HepG2 (cell line): ENCODE results near the gene YLPM1. TPM values are rescaled to one million over a fixed set of nuclear protein-coding genes. Genes with fewer than 3 reads are reported as not detected.

ENCODE experiments used
- ARID4A ChIP-seq: sonication (generic); formaldehyde crosslinking; IDR thresholded peaks from 2 replicates; pipeline ENCODE4 v1.5.0; 2020; ENCODE audit warnings: mild to moderate bottlenecking, missing genetic modification reagents, borderline replicate concordance
- CCDC6 ChIP-seq: sonication (generic); formaldehyde crosslinking; IDR thresholded peaks from 2 replicates; pipeline ENCODE4 v1.8.1; 2022; ENCODE audit warnings: mild to moderate bottlenecking, missing genetic modification reagents, moderate library complexity
- DDIT3 ChIP-seq: sonication (generic); formaldehyde crosslinking; IDR thresholded peaks from 2 replicates; pipeline ENCODE4 v1.4.0; 2020; ENCODE audit warnings: mild to moderate bottlenecking, missing genetic modification reagents
- IKZF5 ChIP-seq: IDR thresholded peaks from 2 replicates; pipeline ENCODE4 v1.6.1; 2018; ENCODE audit warnings: missing genetic modification reagents, mild to moderate bottlenecking, missing compliant biosample characterization
- IRX3 ChIP-seq: sonication (generic); formaldehyde crosslinking; IDR thresholded peaks from 2 replicates; pipeline ENCODE4 v1.8.1; 2023; ENCODE audit warnings: mild to moderate bottlenecking, low read depth, missing genetic modification reagents, borderline replicate concordance
- PLRG1 ChIP-seq: fragments of 450-650 bp; conservative IDR thresholded peaks from 2 replicates; pipeline ENCODE4 v1.6.1; 2016
- PREB ChIP-seq: sonication (generic); formaldehyde crosslinking; IDR thresholded peaks from 2 replicates; pipeline ENCODE4 v1.4.0; 2020; ENCODE audit warnings: missing genetic modification reagents
- RBM39 ChIP-seq: fragments of 200-400 bp; formaldehyde crosslinking; IDR thresholded peaks from one replicate; pipeline ENCODE4 v1.6.1; 2018; ENCODE audit warnings: antibody characterized with exemption, mild to moderate bottlenecking, low read depth, low read length; ENCODE audit not compliant: poor library complexity, severe bottlenecking
- SATB2 ChIP-seq: sonication (generic); formaldehyde crosslinking; IDR thresholded peaks from 2 replicates; pipeline ENCODE4 v1.5.0; 2020; ENCODE audit warnings: missing genetic modification reagents
- TARDBP ChIP-seq: sonication (generic); formaldehyde crosslinking; IDR thresholded peaks from 2 replicates; pipeline ENCODE4 v1.8.0; 2022; ENCODE audit warnings: mild to moderate bottlenecking, missing genetic modification reagents
- TEF ChIP-seq: sonication (generic); formaldehyde crosslinking; IDR thresholded peaks from 2 replicates; pipeline ENCODE4 v1.5.0; 2020; ENCODE audit warnings: missing genetic modification reagents
- YY1 ChIP-seq: IDR thresholded peaks from 2 replicates; pipeline ENCODE4 v1.6.1; 2011; ENCODE audit warnings: low read length, low read depth, moderate library complexity, mild to moderate bottlenecking; ENCODE audit not compliant: insufficient read depth, insufficient replicate concordance
- ZBTB4 ChIP-seq: sonication (generic); formaldehyde crosslinking; IDR thresholded peaks from 2 replicates; pipeline ENCODE4 v1.4.0; 2020; ENCODE audit warnings: missing genetic modification reagents, mild to moderate bottlenecking, borderline replicate concordance
- ZKSCAN8 ChIP-seq: IDR thresholded peaks from 2 replicates; pipeline ENCODE4 v1.6.1; 2016; ENCODE audit warnings: borderline replicate concordance, missing genetic modification reagents, missing compliant biosample characterization
- ZNF101 ChIP-seq: sonication (generic); formaldehyde crosslinking; IDR thresholded peaks from 2 replicates; pipeline ENCODE4 v1.4.0; 2020; ENCODE audit warnings: mild to moderate bottlenecking, low read depth, missing genetic modification reagents, borderline replicate concordance
- ZNF841 ChIP-seq: sonication (generic); formaldehyde crosslinking; IDR thresholded peaks from 2 replicates; pipeline ENCODE4 v1.8.1; 2023; ENCODE audit warnings: missing genetic modification reagents, borderline replicate concordance
- ZSCAN30 ChIP-seq: sonication (generic); formaldehyde crosslinking; IDR thresholded peaks from 2 replicates; pipeline ENCODE4 v1.5.0; 2020; ENCODE audit warnings: mild to moderate bottlenecking, missing genetic modification reagents
- polyA plus RNA-seq, 8 experiments: library from polyadenylated mRNA; depleted of rRNA in 3 of 8; stranded (reverse) in 7 of 8; unstranded in 1 of 8; fragments of >200 nt; fragmentation: Illumina TruSeq in 4 of 8; extraction: Trizol in 4 of 8; gene quantifications; 2 replicates each; pipeline versions ENCODE4 v1.2.1 to v1.2.3, GENCODE V29; 2011 to 2016; ENCODE audit warnings: low read depth in 4 of 8, missing spikeins in 1 of 8, mixed read lengths in 1 of 8; ENCODE audit not compliant: insufficient read depth in 1 of 8
- total RNA-seq, 5 experiments: library from RNA; depleted of rRNA; stranded (reverse); fragments of >200 nt; fragmentation: Illumina TruSeq; extraction: Trizol; gene quantifications; 2 replicates each; pipeline ENCODE4 v1.2.3, GENCODE V29; 2016; ENCODE audit warnings: low read depth in 1 of 5

Gene YLPM1
- total and polyA plus RNA-seq, 2 of the 13 experiments (the other 11 are each of a cell fraction or from before 2014, with no cell fraction given): 6.7 to 21.9 TPM

GRCh38 chr14:74881431-74882102, 118.5 kb downstream of the YLPM1 start, which contains the start of gene DLST (continued):
- TF ChIP-seq YY1 (peak; percentile 58), CCDC6 (CRISPR knock-in tag) (peak; percentile 43; the same call in 1 of the 2 replicates), TEF (CRISPR knock-in tag) (no peak), ZKSCAN8 (peak; percentile 72; the same call in 1 of the 2 replicates), PLRG1 (no peak), PREB (CRISPR knock-in tag) (no peak), IRX3 (CRISPR knock-in tag) (0 out of 2 replicates have a peak, but pooled peaks have one; percentile 52), ZBTB4 (CRISPR knock-in tag) (no peak; the same call in 1 of the 2 replicates), DDIT3 (0 out of 2 replicates have a peak, but pooled peaks have one; percentile 57), ARID4A (peak; percentile 88), ZSCAN30 (CRISPR knock-in tag) (no peak), TARDBP (CRISPR knock-in tag) (peak; percentile 90), SATB2 (CRISPR knock-in tag) (no peak), IKZF5 (CRISPR knock-in tag) (peak; percentile 81), ZNF101 (CRISPR knock-in tag) (no peak), ZNF841 (CRISPR knock-in tag) (peak; percentile 55; the same call in 1 of the 2 replicates), RBM39 (peak; percentile 55)
